Activated T-helper 1 cell treated with anti-CD3 and anti-CD28 coated beads, Interleukin-12 subunit alpha, Interleukin-12 subunit beta, Interleukin-2, Interleukin-4 antibody, amounts not matched to agents 30 ng/mL and 10 ng/mL and 1 ng/mL, durations not matched to agents 14 hours and 24 hours and 36 hours (primary cell): Measurements from ENCODE around the gene ARMC12. TPM values are rescaled to one million over a fixed set of nuclear protein-coding genes. Genes with fewer than 3 reads are reported as not detected.
A peak's percentile ranks its signal among the peaks of the same experiment; 100 is the strongest.

Experiments
- DNase-seq: peaks from one replicate; pipeline ENCODE4 v3.0.0; 2021; ENCODE audit warnings: low spot score
- H3K27ac Mint-ChIP-seq: one replicate; pipeline ENCODE4 v1.8.0; 2021; ENCODE audit warnings: mild to moderate bottlenecking, mixed read lengths
- H3K27me3 Mint-ChIP-seq: one replicate; pipeline ENCODE4 v1.8.0; 2022; ENCODE audit warnings: mild to moderate bottlenecking, moderate library complexity, mixed read lengths; ENCODE audit not compliant: insufficient read depth
- H3K36me3 Mint-ChIP-seq: one replicate; pipeline ENCODE4 v1.8.0; 2021; ENCODE audit warnings: low read depth, mixed read lengths
- H3K4me1 Mint-ChIP-seq: one replicate; pipeline ENCODE4 v1.8.0; 2021; ENCODE audit warnings: low read depth, mixed read lengths
- H3K4me3 Mint-ChIP-seq: one replicate; pipeline ENCODE4 v1.8.0; 2021; ENCODE audit warnings: mild to moderate bottlenecking, moderate library complexity, mixed read lengths
- H3K9me3 Mint-ChIP-seq: one replicate; pipeline ENCODE4 v1.8.0; 2021; ENCODE audit warnings: mixed read lengths
- intact Hi-C: fragments of 100-400 bp; cut with micrococcal nuclease; formaldehyde crosslinking; loops from one replicate; pipeline ENCODE4 v1.15.1; 2024
- total RNA-seq: library from RNA; stranded (reverse); gene quantifications from 2 replicates; pipeline ENCODE4 v1.2.3, GENCODE V29; 2022

The ARMC12 gene
- total RNA-seq, 1 donor from 2014 or later = 0.41 TPM

GRCh38 chr6:35750557-35750956, 13.7 kb downstream of the ARMC12 start:
- Mint-ChIP-seq H3K27me3 (peaks cover 2% of the 10 kb centered on the region), H3K4me3 (no peak overlapping the region), H3K27ac (no peak overlapping the region), H3K4me1 (peaks cover 17% of the 10 kb centered on the region), H3K36me3 (no peaks in the 10 kb centered on the region), H3K9me3 (peaks cover 6% of the 10 kb centered on the region)
- intact Hi-C loops = loop anchor here (10.0 kb wide), 1 partner anchor 204 kb away; no protein-coding TSS in a partner anchor
- no peak for DNase-seq

- Mint-ChIP-seq H3K27me3 (peaks cover 2% of the 10 kb centered on the region), H3K27ac (peak overlapping the region; percentile 58), H3K4me1 (peaks cover 17% of the 10 kb centered on the region), H3K9me3 (peaks cover 6% of the 10 kb centered on the region), H3K4me3 (no peak overlapping the region), H3K36me3 (no peaks in the 10 kb centered on the region)
- intact Hi-C loops = loop anchor here (10.0 kb wide), 1 partner anchor 203 kb away; no protein-coding TSS in a partner anchor
- no peak for DNase-seq
Observed at GRCh38 chr6:35751594-35751993, 14.8 kb downstream of the ARMC12 start.

- H3K4me3 Mint-ChIP-seq = no peak overlapping the region
- no peak for DNase-seq
- H3K27ac Mint-ChIP-seq = no peak overlapping the region
- no peaks in the 10 kb centered on the region for H3K27me3 Mint-ChIP-seq
- peaks cover 17% of the 10 kb centered on the region for H3K4me1 Mint-ChIP-seq
- H3K9me3 Mint-ChIP-seq = peaks cover 6% of the 10 kb centered on the region
- no peaks in the 10 kb centered on the region for H3K36me3 Mint-ChIP-seq
- intact Hi-C loops = loop anchor here (10.0 kb wide), 1 partner anchor 202 kb away; no protein-coding TSS in a partner anchor
Observed at GRCh38 chr6:35752330-35752729, 15.5 kb downstream of the ARMC12 start.

GRCh38 chr6:35754452-35755277, 17.8 kb downstream of the ARMC12 start:
- Mint-ChIP-seq H3K27me3 (peaks cover 5% of the 10 kb centered on the region), H3K4me3 (no peak overlapping the region), H3K9me3 (no peaks in the 10 kb centered on the region), H3K4me1 (peaks cover 17% of the 10 kb centered on the region), H3K27ac (no peak overlapping the region), H3K36me3 (no peaks in the 10 kb centered on the region)
- intact Hi-C loops = loop anchor here (5.0 to 10.0 kb wide), 2 partner anchors 200 to 232 kb away; no protein-coding TSS in a partner anchor
- no peak for DNase-seq

- Mint-ChIP-seq H3K36me3 (no peaks in the 10 kb centered on the region), H3K27ac (no peak overlapping the region), H3K4me1 (peaks cover 17% of the 10 kb centered on the region), H3K9me3 (no peaks in the 10 kb centered on the region), H3K27me3 (peaks cover 9% of the 10 kb centered on the region), H3K4me3 (no peak overlapping the region)
- intact Hi-C loops = loop anchor here (5.0 to 10.0 kb wide), 2 partner anchors 199 to 233 kb away; no protein-coding TSS in a partner anchor
- DNase-seq = no peak
Observed at GRCh38 chr6:35755278-35755924, 18.6 kb downstream of the ARMC12 start.

- DNase-seq = no peak
- Mint-ChIP-seq H3K27me3 (peaks cover 18% of the 10 kb centered on the region), H3K9me3 (no peaks in the 10 kb centered on the region), H3K27ac (no peak overlapping the region), H3K4me3 (no peak overlapping the region), H3K36me3 (no peaks in the 10 kb centered on the region), H3K4me1 (peaks cover 4% of the 10 kb centered on the region)
- intact Hi-C loops = loop anchor here (5.0 to 10.0 kb wide), 2 partner anchors 197 to 235 kb away; no protein-coding TSS in a partner anchor
Observed at GRCh38 chr6:35757456-35758123, 20.8 kb downstream of the ARMC12 start.

- Mint-ChIP-seq H3K27ac (no peak overlapping the region), H3K4me3 (no peak overlapping the region), H3K4me1 (peaks cover 12% of the 10 kb centered on the region), H3K27me3 (peaks cover 36% of the 10 kb centered on the region), H3K9me3 (no peaks in the 10 kb centered on the region), H3K36me3 (no peaks in the 10 kb centered on the region)
- intact Hi-C loops = loop anchor here (5.0 to 10.0 kb wide), 2 partner anchors 195 to 237 kb away; no protein-coding TSS in a partner anchor
- DNase-seq = no peak
Observed at GRCh38 chr6:35759426-35759825, 22.6 kb downstream of the ARMC12 start.

GRCh38 chr6:35765739-35766138, 28.9 kb downstream of the ARMC12 start:
- no peaks in the 10 kb centered on the region for H3K9me3 Mint-ChIP-seq
- H3K27ac Mint-ChIP-seq = no peak overlapping the region
- H3K4me1 Mint-ChIP-seq = peaks cover 8% of the 10 kb centered on the region
- no peak overlapping the region for H3K4me3 Mint-ChIP-seq
- intact Hi-C loops = no loop called here
- peaks cover 45% of the 10 kb centered on the region for H3K27me3 Mint-ChIP-seq
- H3K36me3 Mint-ChIP-seq = no peaks in the 10 kb centered on the region
- no peak for DNase-seq

- DNase-seq = no peak
- H3K27ac Mint-ChIP-seq = no peak overlapping the region
- intact Hi-C loops = no loop called here
- H3K4me1 Mint-ChIP-seq = peaks cover 3% of the 10 kb centered on the region
- H3K9me3 Mint-ChIP-seq = no peaks in the 10 kb centered on the region
- H3K36me3 Mint-ChIP-seq = no peaks in the 10 kb centered on the region
- no peak overlapping the region for H3K4me3 Mint-ChIP-seq
- H3K27me3 Mint-ChIP-seq = peaks cover 27% of the 10 kb centered on the region
Observed at GRCh38 chr6:35769211-35769610, 32.4 kb downstream of the ARMC12 start.

- no peak overlapping the region for H3K4me3 Mint-ChIP-seq
- DNase-seq = no peak
- H3K27ac Mint-ChIP-seq = no peak overlapping the region
- H3K27me3 Mint-ChIP-seq = peaks cover 23% of the 10 kb centered on the region
- no peaks in the 10 kb centered on the region for H3K9me3 Mint-ChIP-seq
- intact Hi-C loops = no loop called here
- H3K4me1 Mint-ChIP-seq = no peaks in the 10 kb centered on the region
- H3K36me3 Mint-ChIP-seq = no peaks in the 10 kb centered on the region
Observed at GRCh38 chr6:35771343-35771627, 34.5 kb downstream of the ARMC12 start.

- no peak for DNase-seq
- intact Hi-C loops = no loop called here
- peaks cover 26% of the 10 kb centered on the region for H3K27me3 Mint-ChIP-seq
- no peak overlapping the region for H3K27ac Mint-ChIP-seq
- no peak overlapping the region for H3K4me3 Mint-ChIP-seq
- no peaks in the 10 kb centered on the region for H3K36me3 Mint-ChIP-seq
- no peaks in the 10 kb centered on the region for H3K4me1 Mint-ChIP-seq
- no peaks in the 10 kb centered on the region for H3K9me3 Mint-ChIP-seq
Observed at GRCh38 chr6:35774116-35774794, 37.4 kb downstream of the ARMC12 start.

GRCh38 chr6:35775031-35775430, 38.2 kb downstream of the ARMC12 start:
- intact Hi-C loops = no loop called here
- no peaks in the 10 kb centered on the region for H3K4me1 Mint-ChIP-seq
- no peaks in the 10 kb centered on the region for H3K36me3 Mint-ChIP-seq
- H3K27ac Mint-ChIP-seq = no peak overlapping the region
- H3K4me3 Mint-ChIP-seq = no peak overlapping the region
- no peaks in the 10 kb centered on the region for H3K9me3 Mint-ChIP-seq
- peaks cover 24% of the 10 kb centered on the region for H3K27me3 Mint-ChIP-seq
- no peak for DNase-seq
